Central memory CD4-positive, alpha-beta T cell (primary cell): ENCODE data around the gene IFI44L.
A peak's percentile ranks its signal among the peaks of the same experiment; 100 is the strongest.

Experiments used
- DNase-seq: peaks from one replicate; pipeline ENCODE4 v3.0.0; 2022

The IFI44L gene

DNA sequence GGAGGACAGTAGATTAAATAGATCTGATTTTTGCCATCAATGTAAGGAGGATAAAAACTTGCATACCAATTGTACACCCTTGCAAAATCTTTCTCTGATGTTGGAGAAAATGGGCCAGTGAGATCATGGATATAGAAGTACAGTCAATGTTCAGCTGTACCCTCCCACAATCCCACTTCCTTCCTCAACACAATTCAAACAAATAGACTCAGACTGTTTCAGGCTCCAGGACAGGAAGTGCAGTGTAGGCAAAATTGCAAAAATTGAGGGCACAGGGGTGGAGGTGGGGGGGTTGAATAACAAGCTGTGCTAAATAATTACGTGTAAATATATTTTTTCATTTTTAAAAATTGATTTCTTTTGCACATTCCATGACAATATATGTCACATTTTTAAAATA is 25.5 kb downstream of the IFI44L start:
- DNase-seq: peak; percentile 67

DNA sequence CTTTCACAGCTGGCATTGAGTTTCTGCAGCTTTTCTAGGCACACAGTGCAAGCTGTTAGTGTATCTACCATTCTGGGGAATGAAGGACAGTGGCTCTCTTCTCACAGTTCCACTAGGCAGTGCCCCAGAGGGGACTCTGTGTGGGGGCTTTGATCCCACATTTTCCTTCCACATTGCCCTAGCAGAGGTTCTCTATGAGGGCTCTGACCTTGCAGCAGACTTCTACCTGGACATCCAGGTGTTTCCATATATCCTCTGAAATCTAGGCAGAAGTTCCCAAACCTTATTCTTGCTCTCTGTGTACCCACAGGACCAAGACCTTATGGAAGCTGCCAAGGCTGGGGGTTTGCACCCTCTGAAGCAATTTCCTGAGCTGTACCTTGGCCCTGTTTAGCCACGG is 27.0 kb downstream of the IFI44L start:
- DNase-seq: no peak

DNA sequence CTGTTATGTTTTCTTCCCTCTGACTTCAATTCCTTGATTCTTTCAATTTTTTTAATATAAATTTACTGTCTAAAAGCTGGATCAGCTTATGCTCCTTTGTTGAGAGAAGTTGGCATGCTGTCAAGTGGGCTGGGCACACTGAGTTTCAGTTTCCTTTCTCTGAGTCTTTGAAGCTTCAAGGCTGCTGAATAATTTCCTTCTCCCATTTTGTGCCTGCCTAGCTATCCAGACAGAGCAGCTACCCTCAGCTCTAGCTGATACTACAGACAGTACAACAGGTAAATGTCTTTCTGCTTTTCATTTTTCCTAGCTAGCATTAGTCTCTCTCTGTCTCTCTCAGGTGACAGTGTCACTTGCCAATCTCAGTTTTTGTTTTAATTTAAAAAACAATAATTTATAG is 29.4 kb downstream of the IFI44L start, which contains the start of gene IFI44:
Gene IFI44, plus strand, starts transcription at position 204 of the 400 bp plus-strand sequence. CDS start 365 bp downstream, outside the sequence.
- peak; percentile 77 for DNase-seq

DNA sequence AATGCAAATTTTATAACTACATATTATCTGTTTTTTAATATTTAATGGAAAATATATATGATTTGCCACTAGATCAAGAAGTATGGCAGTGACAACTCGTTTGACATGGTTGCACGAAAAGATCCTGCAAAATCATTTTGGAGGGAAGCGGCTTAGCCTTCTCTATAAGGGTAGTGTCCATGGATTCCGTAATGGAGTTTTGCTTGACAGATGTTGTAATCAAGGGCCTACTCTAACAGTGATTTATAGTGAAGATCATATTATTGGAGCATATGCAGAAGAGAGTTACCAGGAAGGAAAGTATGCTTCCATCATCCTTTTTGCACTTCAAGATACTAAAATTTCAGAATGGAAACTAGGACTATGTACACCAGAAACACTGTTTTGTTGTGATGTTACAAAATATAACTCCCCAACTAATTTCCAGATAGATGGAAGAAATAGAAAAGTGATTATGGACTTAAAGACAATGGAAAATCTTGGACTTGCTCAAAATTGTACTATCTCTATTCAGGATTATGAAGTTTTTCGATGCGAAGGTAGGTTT is 29.9 kb downstream of the IFI44L start:
- DNase-seq: no peak

DNA sequence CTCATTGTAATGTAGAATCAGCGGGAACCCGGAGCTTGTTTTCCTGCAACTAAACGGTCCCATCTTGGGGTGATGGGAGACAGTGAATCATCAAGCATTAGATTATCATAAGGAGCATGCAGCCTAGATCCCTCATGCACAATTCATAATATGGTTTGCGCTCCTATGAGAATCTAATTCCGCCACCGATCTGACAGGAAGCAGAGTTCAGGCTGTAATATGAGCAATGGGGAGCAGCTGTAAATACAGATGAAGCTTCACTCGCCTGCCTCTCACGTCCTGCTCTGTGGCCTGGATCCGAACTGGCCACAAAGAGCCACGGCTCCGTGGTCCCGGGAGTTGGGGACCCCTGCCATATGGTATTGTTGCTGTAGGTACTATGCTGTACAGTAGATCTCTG is 31.0 kb downstream of the IFI44L start:
- peak; percentile 36 for DNase-seq

DNA sequence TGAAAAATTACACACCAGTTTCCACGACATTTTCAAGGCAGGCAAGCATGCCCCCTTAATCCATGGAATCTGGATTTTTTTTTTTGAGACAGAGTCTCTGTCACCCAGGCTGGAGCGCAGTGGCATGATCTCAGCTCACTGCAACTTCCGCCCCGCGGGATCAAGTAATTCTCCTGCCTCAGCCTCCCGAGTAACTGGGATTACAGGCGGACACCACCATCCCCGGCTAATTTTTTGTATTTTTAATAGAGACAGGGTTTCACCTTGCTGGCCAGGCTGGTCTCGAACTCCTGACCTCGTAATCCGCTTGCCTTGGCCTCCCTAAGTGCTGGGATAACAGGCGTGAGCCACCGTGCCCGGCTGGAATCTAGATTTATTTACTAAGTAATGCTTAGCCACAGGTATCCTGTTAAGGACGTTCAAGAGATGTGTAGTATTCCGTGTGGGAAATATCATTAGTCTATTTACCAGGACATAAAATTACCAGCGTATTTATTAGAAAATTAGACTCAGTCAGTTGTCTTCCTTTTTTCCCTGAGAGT is 31.8 kb downstream of the IFI44L start:
- DNase-seq: no peak

DNA sequence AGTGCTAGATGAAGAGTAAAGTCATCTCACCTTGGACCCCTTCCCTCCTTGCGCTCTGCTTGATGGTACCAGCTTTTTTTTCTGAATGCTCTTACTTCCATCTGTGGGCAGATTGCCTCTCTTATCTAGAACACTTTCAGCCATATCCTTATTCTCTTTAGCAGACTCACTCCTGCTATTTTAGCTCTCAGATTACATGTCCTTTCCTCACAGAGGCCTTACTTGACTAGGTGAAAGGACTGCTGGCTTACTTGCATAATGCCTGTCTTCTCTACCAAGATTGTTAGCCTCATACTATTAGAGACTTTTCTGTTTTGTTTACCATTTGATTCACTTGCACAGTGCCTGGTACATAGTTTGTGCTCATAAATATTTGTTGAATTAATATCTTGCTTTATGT is 38.7 kb downstream of the IFI44L start:
- no peak for DNase-seq

DNA sequence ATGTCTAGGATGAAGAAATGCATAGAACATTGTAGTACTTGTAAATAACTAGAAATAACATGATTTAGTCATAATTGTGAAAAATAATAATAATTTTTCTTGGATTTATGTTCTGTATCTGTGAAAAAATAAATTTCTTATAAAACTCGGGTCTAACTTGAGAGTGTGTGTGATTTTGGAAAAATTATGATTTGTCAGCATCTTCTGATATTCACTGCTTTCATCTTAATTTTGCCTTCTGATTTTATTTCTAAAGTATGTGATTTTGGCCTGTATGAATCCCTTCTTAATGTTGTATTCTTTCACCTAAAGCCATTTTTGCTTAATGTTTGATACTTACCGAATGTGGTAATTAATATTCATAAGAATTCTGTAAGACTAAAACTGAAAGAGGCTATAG is 43.7 kb downstream of the IFI44L start:
- DNase-seq: no peak

DNA sequence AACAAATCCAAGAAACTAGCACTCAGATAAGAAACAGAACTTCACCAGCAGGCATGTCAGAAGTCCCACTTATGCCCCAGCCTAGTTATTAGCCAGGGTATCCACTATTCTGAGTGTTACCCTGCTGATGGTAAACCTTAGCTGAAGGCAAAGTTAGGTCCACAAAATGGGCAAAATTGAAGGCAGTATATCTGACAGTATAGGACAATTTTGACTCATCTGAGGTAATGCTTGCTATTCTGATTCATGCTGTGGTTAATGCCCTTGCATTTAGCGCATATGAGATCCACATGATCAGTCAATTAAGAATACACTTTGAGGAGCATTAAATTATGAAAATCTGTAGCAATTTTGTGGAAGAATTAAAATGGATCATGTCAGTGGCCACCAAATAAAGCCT is 44.5 kb downstream of the IFI44L start:
- DNase-seq: no peak

DNA sequence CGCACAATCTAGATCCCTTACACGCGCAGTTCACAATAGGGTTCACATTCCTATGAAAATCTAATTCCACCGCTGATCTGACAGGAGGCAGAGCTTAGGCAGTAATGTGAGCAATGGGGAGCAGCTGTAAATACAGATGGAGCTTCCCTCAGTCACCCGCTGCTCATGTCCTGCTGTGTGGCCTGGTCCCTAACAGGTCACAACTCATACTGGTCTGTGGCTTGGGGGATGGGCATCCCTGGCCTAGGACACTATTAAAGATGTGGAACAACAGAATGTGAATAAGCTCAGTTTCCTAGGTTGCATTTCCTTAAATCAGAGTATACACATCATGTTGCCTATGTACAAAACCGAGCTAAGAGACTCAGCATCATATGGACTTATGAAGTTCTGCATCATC is 45.6 kb downstream of the IFI44L start:
- no peak for DNase-seq

DNA sequence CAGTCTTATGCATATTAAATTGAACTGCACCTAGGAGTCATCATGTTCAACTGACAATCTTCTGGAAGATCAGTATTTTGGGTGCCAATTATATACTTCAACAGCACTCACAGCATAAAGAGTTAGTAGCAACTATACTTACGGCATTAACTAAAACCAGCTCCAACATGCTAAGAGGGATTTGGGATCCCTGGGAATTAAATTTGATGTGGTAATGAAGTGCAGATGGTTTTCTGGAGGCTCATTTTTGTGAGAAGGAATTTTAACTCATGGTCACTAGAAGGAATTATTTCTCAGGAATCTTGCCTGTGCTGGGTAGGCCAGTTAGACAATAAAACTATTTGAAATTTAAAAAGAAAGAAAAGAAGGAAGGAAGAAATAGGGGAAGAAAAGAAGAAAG is 47.7 kb downstream of the IFI44L start:
- no peak for DNase-seq

DNA sequence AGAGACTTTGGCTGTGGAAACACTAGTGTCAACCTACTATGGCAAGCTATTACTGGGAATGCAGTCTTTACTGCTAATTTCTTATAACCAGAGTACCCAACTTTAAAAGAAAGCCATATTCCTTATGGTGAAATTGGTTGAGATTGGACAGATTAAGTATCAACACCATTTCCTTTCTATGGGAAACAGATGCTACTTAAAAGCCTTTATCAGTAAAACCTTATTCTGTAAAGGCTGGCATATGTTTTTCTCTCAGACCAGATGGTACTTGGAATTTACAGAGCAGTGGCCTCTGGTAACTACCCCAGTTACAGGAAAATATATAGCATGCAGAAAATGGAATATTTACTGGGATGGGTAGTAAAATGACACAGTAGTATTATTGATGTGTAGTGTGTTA is 48.2 kb downstream of the IFI44L start:
- no peak for DNase-seq

DNA sequence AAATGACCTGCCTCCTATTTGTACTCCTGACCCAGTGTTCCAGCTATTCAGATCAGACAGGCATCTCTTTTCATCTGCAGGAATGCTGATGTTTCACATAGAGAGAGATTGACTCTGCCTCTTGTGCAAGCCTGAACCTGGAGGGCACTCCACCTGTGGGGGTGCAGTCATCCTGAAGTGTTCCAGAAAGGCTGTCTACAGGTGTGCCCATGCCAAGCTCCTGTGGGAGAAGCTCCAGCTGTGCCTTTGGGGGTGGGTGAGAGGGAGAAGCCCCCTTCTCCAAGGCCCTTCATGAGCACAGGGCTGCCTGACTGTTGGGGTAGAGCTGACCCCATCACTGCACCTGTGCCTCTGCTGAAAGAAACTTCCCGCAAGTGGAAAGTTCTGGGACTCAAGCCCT is 52.2 kb downstream of the IFI44L start:
- no peak for DNase-seq

DNA sequence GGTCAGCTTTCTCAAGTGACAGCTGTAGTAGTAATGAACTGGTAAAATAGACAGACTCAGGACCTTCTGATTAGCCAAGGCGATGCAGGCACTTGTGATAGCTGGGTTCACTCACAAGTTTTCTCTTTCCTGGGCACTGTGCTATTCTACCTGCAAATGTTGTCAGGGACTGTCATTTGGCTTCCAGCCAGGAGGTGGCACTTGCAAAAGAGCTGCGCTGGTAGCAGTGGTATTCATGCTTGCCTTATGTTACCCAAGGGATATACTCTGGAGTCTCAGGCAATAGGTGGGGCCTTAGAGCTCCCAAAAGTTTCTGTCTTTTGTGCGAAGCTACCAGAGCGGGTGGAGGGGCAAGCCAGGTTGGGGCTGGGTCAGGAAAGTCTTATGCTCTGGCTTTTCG is 52.9 kb downstream of the IFI44L start:
- no peak for DNase-seq

DNA sequence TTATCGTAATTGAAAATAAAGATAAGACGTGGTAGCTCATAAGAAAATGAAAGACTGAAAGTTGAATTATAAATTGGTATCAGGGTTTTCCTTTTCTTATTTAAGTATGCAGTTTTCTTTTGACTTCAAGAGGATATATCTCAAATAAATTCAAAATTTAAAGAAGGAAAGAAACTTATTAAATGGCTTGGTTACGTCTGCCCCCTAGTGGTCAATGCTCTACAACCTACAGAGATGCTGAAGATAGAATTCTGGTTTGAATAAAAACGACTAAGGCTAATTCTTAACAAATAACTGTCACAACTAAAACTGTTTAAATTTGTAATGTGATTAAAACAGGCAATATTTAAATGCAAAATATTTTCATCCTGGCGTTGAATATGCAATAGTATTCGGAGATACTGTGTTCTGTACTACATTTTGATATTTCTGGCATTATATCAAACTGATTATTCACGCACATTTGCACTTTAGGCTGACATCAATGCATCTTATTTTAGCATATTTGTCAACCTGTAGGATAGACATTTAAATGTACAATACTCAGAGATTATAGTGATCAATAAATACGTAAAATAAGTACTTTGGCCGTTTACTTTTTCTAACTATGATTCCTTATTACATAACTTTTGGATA is 56.2 kb downstream of the IFI44L start:
- DNase-seq: peak; percentile 51

DNA sequence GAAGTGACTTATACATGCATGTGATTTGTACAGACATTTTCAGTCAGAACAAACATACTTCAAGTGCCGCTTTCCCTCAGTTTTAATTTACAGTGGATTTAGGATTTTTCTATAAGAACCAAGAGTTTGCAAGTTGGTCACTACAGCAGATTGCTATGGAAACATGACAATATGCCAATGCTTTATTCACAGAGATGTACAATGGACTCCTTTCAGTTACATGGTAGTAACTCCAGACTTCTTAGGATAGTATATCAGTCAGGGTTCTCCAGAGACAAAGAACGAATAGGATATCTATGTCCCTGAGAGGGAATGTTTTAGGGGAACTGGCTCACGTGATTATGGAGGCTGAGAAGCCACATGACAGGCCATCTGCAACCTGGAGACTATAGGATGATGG is 56.7 kb downstream of the IFI44L start:
- no peak for DNase-seq

DNA sequence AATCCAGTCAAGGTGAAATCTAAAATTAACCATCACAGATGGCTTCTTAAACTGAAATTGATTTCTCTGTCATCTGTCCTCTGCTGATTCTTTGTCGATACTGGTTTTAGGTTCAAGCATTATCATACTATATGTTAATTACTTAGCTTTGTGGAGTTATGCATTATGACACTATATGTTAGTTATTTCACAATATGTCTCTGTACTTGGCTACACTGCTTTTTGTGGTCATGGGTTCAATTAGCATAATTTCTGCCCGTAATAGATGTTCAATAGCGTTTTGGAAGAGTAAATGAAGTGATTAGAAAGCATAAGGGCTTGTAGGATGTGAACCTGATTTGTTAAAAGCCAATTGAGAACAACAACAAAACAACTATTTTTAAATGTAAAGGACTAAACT is 57.5 kb downstream of the IFI44L start:
- no peak for DNase-seq

DNA sequence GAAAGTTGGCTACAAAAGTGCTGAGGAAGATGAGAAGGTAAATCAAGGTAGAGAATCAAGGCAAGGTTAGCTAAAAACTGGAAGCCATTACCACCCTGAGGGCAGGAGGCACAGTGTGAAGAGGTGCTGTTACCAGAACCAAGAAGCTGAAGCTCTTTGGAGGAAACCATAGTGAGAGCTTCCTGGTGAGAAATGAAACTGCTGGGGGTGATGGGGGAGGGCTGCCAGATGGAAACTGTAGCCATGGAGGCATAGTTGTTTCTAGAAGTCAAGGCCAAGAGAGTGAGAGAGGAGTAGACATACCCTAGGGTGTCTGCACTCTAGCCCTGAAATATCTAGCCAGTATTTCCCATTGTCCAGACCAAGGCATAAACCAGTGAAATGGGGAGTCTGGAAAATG is 58.1 kb downstream of the IFI44L start:
- no peak for DNase-seq

DNA sequence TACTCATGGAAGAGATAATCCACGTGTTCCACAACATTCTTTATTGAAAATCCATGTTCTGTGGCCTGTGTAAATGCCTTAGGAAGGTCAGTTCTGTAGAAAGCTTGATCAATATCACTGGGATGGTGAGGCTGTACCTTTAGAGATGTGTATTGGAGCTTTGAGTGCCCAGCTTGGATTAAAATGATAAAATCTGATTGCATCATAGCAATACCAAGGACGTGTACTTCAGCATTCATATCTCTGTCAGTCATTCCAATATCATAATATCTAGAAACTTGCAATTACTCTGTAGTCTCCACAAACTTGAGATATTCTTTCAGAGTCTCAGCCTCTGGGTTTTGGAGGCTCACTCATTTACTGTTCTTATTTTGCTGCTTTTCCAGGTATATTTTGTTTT is 61.0 kb downstream of the IFI44L start:
- no peak for DNase-seq

DNA sequence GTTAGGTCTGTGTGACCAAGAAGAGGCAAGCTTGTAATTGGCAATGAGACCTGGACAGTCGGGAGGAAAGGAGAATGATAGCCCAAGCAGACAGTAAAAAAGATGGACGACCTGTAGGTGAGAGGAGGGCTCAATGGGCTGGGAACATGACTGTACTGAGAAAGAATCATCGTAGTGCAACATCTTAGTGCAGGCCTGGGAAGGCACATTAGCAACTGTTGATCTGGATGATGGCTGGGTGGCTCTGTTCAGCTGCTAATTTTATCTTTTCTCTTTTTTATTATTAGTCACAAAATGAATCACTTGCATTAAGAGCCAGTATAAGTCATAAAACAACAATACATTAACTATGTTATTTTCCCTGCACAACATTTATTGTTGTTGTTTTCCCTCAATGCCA is 62.2 kb downstream of the IFI44L start:
- no peak for DNase-seq

DNA sequence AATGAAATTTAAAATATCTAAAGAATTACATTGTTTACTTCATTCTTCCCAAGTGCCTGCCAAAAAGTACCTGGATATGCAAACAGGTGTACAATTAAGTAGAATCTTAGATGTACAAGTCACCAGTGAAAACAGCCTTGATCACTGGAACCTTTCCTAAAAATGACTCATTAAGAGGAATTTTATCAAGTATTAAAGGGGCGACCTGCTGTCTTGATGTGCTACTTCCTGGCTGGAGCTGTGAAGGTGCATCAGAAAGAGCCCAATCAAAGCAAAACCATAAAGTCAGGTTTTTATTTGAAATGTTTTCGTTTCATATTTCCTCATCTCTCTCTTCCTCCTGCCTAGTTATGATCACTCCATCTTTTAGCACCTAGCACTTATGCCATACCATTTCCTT is 62.8 kb downstream of the IFI44L start:
- DNase-seq: no peak

DNA sequence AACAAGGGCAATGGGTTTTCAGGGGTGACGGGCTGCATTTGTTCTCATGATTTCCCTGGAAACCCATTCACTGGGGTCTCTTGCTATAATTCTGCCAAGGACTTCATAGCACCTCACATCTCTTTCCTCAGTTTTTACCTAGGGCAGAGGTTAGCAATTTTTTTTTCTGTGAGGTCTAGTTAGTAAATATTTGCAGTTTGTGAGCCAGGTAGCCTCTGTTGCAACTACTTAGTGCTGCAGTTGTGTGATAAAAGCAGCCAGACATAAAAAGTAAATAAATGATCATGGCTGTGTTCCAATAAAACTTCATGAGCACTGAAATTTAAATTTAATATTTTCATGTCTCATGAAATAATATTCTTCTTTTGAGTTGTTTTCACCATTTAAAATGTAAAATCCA is 67.1 kb downstream of the IFI44L start:
- DNase-seq: no peak

DNA sequence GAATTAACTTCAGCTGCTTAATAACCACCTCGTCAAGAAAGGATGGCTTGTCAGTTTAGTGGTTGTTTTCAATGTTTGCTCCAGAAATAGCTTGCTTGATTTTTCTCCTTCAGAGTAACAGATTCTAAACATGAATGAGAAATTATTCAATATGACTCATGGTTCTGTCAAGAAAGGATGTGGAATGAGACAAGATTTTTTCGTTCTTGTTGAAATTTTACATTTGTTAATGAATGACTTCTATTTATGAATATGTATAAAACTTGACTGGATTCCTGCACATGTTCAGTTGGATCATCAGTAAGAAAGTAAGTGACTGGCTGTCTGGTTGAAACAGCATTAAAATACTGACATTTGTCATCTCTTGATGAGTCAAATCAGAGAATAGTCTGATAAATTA is 67.7 kb downstream of the IFI44L start:
- no peak for DNase-seq

DNA sequence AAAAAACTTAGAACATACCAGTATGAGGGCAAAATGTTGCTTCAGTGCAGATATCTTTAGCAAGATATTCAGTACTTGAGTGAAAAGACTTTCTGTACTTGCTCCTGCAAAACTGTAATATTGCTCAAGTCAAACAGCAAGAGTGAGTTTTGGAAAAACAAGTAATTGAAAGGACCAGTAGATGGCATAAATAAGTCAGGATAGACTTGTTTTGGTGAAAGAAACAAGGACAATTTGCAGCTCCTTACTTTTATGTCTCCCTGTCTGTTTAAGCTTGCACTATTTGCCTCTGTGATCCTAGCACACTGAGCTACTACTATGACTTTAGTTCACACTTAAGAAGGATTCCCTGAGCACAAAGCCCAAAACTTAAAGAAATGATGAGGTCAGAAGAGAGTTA is 68.4 kb downstream of the IFI44L start:
- no peak for DNase-seq

DNA sequence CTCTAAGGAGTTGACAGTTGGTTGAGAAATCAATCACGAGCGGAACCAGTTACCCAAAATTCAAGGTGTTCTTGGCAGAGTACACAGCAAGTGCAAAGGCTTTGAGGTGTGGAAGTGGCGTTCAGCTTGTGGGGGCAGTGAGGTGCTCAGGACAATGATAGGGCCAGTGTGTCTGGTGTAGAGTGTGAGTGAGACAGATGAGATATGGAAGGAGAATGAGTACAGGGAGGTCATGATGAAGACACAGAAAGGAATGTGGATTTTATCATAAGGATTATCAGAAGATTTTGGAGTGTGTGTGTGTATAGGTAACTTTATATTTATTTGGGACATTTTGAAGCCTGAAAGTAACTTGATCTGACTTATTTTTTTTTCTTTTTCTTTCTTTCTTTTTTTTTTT is 70.3 kb downstream of the IFI44L start:
- no peak for DNase-seq
